Measurements from ENCODE around the gene MAMLD1.
"Not testable (repeated sequence)": the region's sequence is repeated elsewhere in the genome, so short reads cannot be mapped to it uniquely, and the experiment has no call there.

The MAMLD1 gene

GRCh38 chrX:150362599-150363481 is at the start of gene MAMLD1:
Gene MAMLD1, plus strand, starts transcription at chrX:150363317. Its CDS starts 82,200 bp downstream, at chrX:150445517.
- peak; percentile 74 for DNase-seq

- no peak for DNase-seq
Measured at GRCh38 chrX:150313514-150313913, 49.6 kb upstream of the MAMLD1 start.

GRCh38 chrX:150314186-150314585 is 48.9 kb upstream of the MAMLD1 start:
- no peak for DNase-seq

- DNase-seq = no peak
Measured at GRCh38 chrX:150316564-150316963, 46.6 kb upstream of the MAMLD1 start.

GRCh38 chrX:150323020-150323419 is 40.1 kb upstream of the MAMLD1 start:
- DNase-seq = no peak

GRCh38 chrX:150324035-150324728 is 38.9 kb upstream of the MAMLD1 start:
- DNase-seq = no peak

GRCh38 chrX:150324919-150325318 is 38.2 kb upstream of the MAMLD1 start:
- no peak for DNase-seq

- DNase-seq = no peak
Measured at GRCh38 chrX:150326541-150327247, 36.4 kb upstream of the MAMLD1 start.

GRCh38 chrX:150329282-150329681 is 33.8 kb upstream of the MAMLD1 start:
- no peak for DNase-seq

- DNase-seq = no peak
Measured at GRCh38 chrX:150329868-150330267, 33.2 kb upstream of the MAMLD1 start.

- no peak for DNase-seq
Measured at GRCh38 chrX:150332023-150332422, 31.1 kb upstream of the MAMLD1 start.

GRCh38 chrX:150334100-150334499 is 29.0 kb upstream of the MAMLD1 start:
- no peak for DNase-seq

- DNase-seq = no peak
Measured at GRCh38 chrX:150334981-150335380, 28.1 kb upstream of the MAMLD1 start.

GRCh38 chrX:150337026-150337425 is 26.1 kb upstream of the MAMLD1 start:
- no peak for DNase-seq

GRCh38 chrX:150337536-150337935 is 25.6 kb upstream of the MAMLD1 start:
- DNase-seq = no peak

GRCh38 chrX:150338615-150339014 is 24.5 kb upstream of the MAMLD1 start:
- no peak for DNase-seq

- DNase-seq = no peak
Measured at GRCh38 chrX:150339736-150340135, 23.4 kb upstream of the MAMLD1 start.

GRCh38 chrX:150340326-150340725 is 22.8 kb upstream of the MAMLD1 start:
- DNase-seq = not testable (repeated sequence)

- no peak for DNase-seq
Measured at GRCh38 chrX:150347471-150347870, 15.6 kb upstream of the MAMLD1 start.

GRCh38 chrX:150348365-150348764 is 14.8 kb upstream of the MAMLD1 start:
- DNase-seq = no peak

- no peak for DNase-seq
Measured at GRCh38 chrX:150352114-150352513, 11.0 kb upstream of the MAMLD1 start.

- DNase-seq = no peak
Measured at GRCh38 chrX:150352581-150352980, 10.5 kb upstream of the MAMLD1 start.

- DNase-seq = no peak
Measured at GRCh38 chrX:150355913-150356312, 7.2 kb upstream of the MAMLD1 start.

GRCh38 chrX:150357790-150358189 is 5.3 kb upstream of the MAMLD1 start:
- DNase-seq = no peak

Data from stimulated activated CD4-positive, alpha-beta T cell treated with anti-CD3 and anti-CD28 coated beads, Interleukin-15, amount 100 ng/mL, for 24 hours (primary cell).